GM12891 (cell line): ENCODE results near the gene CD47.

ENCODE experiments used
- POLR2A ChIP-seq: IDR thresholded peaks from 2 replicates; pipeline ENCODE4 v1.6.1; 2011; ENCODE audit warnings: low read depth, low read length, control low read depth
- POLR2AphosphoS5 ChIP-seq: IDR thresholded peaks from 2 replicates; pipeline ENCODE4 v1.6.1; 2011; ENCODE audit warnings: low read depth, low read length, control low read depth
- SPI1 ChIP-seq: IDR thresholded peaks from 2 replicates; pipeline ENCODE4 v1.6.1; 2011; ENCODE audit warnings: low read depth, low read length, control low read depth
- TAF1 ChIP-seq: IDR thresholded peaks from 2 replicates; pipeline ENCODE4 v1.6.1; 2011; ENCODE audit warnings: low read depth, low read length, control low read depth

DNA sequence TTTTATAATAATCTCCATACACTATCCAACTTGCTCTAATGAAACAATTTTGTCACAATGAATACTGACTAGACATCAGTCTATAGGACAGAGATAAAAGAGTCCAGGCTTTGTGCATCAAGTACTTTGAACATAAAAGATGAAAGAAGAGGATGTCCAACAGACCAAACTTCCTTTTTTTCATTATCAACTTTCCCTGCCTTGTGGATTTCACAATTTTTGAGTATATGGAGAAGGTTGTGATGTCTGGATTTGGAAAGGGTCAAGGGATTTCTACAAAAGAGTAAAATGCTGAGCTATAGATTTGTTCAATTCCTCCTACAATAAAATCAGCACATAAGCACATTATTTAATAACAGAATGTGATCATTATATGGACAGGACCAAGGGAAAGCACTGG lies 25.7 kb downstream of the CD47 start:
- TF ChIP-seq POLR2A (no peak), POLR2AphosphoS5 (no peak), TAF1 (no peak), SPI1 (no peak)
